Muscle of arm (tissue), 14 donors: Measurements from ENCODE around the gene MTNR1A. TPM values are rescaled to one million over a fixed set of nuclear protein-coding genes. Genes with fewer than 3 reads are reported as not detected.
A peak's percentile ranks its signal among the peaks of the same experiment; 100 is the strongest.

Experiments used
- DNase-seq: peaks from one replicate; pipeline ENCODE4 v3.0.0-alpha.2; 2013
- long read RNA-seq, 11 donors: transcript quantifications; one replicate each; lab custom pipeline, GENCODE V29; 2026
- polyA plus RNA-seq, 12 donors: library from polyadenylated mRNA; unstranded; fragments of 120-200 nt; gene quantifications; one replicate each; pipeline ENCODE4 v1.2.1, GENCODE V29; 2013; ENCODE audit not compliant: insufficient read length in 12 of 12

Gene MTNR1A
- not detected for polyA plus RNA-seq
- long read RNA-seq, donor 1: 0 reads
- long read RNA-seq, donor 2: 0 reads
- long read RNA-seq, donor 3: 0 reads
- long read RNA-seq, donor 4: 0 reads
- long read RNA-seq, donor 5: 0 reads
- long read RNA-seq, donor 6: 0 reads
- long read RNA-seq, donor 7: 0 reads
- long read RNA-seq, donor 8: 0 reads
- long read RNA-seq, donor 9: 0 reads
- long read RNA-seq, donor 10: 0 reads
- long read RNA-seq, donor 11: 0 reads

DNA sequence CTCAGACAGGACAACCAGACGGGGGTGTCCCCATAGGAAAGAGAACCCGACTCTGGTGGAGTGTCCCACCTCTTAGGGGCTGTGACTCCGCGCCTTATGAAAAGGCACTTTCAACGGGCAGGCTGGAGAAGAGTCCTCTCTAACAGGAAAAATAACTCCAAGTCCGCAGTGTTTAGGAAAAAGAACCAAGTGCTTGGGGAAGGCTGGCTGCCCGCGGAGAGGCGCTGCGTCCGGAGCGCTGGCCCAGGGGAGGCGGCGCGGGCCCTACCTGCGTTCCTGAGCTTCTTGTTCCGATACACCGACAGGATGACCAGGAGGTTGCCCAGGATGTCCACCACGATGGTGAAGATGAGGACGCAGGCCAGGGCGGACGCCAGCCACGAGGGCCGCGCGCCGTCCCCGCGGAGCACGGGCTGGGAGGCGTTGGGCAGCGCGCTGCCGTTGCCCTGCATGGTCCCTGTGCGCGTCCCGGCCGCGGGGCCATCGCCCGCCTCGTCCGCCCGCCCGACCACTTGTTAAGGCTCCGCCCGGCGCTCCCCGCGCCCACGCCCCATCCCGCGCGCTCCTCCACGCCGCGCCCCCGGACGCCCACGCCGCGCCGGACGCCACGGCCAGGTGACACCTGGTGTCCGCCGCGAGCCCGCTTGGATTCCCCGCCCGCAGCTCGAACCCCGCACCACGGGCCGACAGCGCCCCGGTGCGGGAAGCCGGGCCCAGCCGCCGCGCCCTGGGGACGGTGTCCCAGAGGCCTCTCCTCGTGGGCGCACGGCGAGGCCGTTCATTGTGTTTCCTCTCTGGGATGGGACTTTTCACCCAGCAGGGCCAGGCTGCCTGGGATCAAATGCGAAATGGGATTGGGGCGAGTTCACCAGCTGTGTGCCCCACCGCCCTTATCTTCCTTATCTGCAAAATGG is at the start of gene MTNR1A:
TSS of gene MTNR1A (minus strand) at position 654 of the 914 bp plus-strand sequence. CDS start at position 452, 202 bp downstream.
- DNase-seq: no peak

DNA sequence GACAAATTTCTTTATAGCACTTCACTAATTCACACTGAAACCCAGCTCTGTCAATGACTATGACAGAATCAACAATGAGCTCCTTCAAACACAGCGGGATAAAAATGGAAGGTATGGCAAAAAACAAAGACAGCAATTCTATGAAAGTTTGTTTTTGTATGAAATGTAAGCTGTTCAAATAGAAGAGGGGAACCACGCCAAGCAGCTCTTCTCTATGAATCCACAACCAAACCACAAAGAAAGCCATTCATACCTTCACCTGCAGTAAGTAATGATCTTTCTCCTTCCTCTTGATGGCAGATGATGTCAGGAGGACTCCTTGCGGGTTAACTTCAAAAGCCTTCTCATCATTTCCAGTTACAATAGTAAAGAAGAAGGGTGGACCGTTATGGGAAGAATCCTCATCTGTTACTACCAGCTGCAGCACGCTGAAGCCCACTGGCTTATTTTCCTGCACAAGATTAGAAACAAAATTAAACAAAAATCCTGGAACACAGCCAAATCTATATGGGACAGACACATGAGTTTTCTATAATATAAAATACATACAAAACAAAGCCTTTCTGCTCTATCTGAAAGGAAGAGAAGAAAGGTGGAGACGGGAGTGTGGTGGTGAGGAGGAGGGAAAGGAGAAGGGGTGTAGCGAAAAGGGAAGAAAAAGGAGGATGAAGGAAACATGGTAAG is 48.9 kb upstream of the MTNR1A start:
- no peak for DNase-seq

- no peak for DNase-seq
Observed at GRCh38 chr4:186602978-186603377, 47.6 kb upstream of the MTNR1A start.

DNA sequence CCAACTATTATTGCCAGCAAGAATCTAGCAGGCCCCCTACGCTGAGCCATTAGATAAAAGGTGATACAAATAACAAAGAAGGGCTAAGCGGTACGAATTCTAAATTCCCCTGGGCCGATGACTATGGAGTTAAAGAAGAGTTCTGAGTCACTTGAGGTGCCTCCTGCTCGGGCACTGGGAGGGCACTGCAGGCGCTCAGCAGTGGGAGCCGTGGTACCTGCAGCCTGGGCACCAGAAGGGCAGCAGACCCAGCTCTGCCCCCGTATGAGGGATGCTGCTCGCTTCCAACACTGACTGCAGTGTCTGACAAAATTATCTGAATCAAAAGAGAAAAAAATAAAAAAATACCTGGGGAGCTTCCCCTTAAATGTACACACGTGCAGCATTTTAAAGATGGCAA is 44.1 kb upstream of the MTNR1A start:
- DNase-seq: no peak

- DNase-seq: no peak
Observed at GRCh38 chr4:186598686-186599085, 43.3 kb upstream of the MTNR1A start.

GRCh38 chr4:186596850-186597390 is 41.6 kb upstream of the MTNR1A start:
- DNase-seq: no peak

DNA sequence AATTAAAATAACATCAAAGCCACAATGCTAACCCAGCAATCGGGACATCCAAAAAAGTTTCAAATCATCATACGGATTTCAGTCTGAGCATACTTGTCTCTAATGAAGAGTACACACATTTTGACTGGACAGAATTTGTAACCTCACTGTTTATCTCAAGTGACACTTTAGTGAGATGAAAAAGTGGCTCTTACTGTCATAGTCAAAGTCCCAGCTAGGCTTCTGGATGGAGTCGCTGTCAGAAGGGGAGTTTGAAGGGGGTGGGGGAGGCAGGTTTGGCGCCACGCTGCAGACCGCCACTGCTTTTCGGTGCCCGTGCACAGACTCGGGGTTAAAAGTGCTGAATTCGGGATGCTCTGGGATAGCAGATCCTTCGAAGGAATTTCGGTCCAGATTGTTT is 41.0 kb upstream of the MTNR1A start:
- DNase-seq: no peak

GRCh38 chr4:186593587-186593973 is 38.2 kb upstream of the MTNR1A start:
- DNase-seq: no peak

DNA sequence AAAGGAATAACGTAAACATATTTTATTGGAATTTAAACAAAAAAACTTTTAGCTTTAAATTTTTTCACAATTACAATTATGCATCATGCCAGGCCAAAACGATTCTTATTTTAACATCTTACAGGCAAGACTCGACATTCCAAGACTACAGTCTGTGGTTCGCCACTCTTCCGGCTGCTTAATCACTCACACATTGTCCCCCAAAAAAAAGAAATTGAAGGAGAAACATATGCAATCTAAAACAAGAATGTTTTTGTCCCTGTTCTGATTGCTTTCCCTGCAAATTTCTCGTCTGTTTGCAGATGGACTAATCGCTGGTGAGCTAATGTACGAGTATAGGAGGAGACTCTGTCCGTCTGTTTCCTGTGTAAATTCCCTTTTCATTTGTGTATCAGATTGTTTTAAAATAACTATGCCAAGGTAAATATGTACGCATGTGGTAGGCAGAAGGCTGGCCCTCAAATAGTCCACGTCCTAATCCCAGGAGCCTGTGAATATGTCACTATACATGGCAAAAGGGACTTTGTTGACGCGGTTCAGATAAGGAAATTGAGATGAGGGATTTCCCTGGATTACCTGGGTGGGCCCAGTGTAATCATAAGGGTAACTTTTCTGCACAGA is 37.7 kb upstream of the MTNR1A start:
- DNase-seq: no peak

- no peak for DNase-seq
Observed at GRCh38 chr4:186592445-186592844, 37.1 kb upstream of the MTNR1A start.

DNA sequence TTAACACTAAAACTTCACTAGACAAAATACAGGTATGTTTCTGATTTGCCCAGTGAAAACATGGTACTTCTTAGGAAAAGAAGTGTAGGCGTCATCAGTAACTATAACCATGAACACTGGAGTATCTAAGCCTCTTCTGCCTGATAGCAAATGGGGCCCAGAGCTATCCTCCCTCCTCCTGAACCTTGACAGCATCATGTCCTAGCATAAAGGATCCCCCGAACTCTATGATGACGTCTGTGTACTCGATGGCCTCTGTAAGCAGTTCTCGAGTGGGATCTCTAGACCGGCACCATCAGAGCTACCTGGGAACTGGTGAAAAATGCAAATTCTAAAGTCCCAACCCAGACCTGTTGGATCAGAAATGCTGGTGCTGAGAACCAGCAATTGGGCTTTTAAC is 36.3 kb upstream of the MTNR1A start:
- DNase-seq: no peak

DNA sequence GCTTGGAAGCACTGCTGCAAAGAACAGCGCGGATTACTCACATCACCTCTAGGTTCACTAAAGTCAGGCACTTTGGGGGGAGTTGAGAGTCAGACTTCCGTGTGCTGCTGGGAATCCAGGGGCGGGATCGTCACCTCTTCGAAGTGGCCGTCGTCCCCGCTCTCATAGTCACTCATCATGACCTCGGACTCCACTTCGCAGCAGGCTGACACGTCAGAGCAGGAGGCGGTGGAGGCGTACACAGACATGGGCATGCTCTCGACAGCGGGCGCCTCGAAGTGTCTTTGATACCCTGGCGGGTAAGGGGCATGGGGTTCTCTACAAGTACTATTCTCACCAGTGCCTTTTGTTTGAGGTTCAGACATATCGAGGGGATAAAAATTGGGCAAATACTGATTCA is 33.1 kb upstream of the MTNR1A start:
- no peak for DNase-seq

DNA sequence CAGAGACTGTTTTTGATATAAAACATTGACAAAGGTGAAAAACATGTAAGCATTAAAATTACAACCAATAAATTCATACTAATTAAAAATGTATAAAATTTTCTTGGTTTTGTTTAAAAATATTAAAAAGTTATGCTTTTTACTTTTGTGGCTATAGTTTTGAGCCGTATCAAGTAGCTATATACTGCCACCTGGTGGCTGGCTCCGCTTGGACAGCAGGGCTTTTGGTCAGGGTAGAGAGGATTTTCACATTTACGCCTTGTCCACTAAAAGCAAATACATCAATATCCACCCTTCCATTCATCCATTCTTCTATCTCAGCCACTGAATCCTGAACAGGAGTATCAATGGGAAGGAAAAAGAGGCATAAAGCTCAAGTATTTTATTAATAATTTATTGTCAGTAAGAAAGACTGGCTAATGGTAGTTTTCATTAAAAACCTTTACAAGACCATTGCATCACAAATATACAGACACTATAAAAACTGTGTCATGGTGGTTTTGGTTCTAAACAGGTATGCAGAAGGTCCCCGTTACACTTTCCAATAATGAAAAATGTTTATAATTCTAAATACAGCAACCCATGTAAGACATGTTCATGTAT is 32.1 kb upstream of the MTNR1A start:
- peak; percentile 77 for DNase-seq

- DNase-seq: no peak
Observed at GRCh38 chr4:186586205-186586604, 30.8 kb upstream of the MTNR1A start.

DNA sequence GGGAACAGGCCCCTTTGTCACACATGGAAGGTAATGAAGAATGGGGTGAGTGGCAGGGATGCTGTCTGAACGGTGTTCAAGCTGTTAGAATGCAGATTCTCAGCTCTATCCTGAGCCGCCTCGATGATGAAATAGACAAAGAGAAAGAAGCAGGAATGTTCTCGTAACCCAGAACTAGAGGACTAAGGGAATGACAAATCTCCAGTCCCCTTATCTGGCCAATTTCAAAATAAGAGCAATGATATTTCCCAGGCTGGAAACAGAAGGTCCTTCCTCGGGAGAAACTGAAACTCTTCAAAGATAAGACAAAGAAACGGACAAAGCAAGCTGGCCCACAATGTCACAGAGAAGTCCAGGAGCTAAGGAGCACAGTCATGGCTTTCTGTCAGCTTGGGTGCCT is 29.5 kb upstream of the MTNR1A start:
- DNase-seq: no peak

DNA sequence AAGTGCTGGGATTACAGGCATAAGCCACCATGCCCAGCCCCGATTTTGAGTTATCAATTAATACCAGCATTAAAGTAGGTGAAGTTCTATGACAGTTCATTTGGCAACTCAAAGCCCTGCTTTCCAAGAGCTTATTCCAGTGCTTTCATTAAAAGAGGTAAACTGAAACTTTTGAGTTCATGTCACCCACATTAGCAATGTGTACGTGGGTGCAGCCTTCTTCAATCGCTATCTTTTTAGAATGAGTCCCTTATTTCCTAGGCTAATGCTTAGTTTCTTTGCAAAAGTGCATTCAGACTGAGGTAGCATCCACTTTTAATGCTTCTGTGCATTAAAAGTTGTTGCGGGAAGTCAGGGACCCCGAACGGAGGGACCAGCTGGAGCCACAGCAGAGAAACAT is 26.1 kb upstream of the MTNR1A start:
- no peak for DNase-seq

GRCh38 chr4:186580669-186581068 is 25.3 kb upstream of the MTNR1A start:
- DNase-seq: no peak

- DNase-seq: peak; percentile 20
Observed at GRCh38 chr4:186570193-186570996, 15.0 kb upstream of the MTNR1A start.

DNA sequence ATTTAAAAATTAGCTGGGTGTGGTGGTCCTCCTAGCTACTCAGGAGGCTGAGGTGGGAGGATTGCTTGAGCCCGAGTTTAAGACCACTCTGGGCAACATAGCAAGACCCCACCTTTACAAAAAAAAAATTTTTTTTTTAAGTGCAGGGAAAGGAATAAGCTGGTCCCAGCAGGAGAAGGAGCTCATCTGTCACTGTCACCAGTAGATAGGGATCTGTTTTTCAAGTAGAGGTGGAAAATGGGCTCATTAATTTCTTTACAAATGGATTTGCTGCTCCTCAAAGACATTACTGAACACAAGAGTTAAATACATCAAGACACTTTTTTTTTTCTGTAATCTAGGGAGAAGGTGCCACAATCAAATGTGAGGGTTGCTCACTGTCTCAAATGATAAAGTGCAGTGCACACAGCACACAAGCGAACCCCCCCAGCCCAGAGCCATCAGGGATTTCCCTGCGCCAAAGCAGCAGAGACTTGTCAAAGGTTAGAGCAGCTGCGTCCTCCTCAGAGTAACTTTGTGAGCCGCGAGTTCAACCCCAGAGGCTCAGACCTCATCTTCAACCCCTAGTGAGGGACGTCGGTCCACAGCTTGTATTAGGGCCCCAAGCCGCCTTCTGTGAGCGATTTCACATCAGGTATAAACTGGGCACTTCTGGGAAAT is 14.3 kb upstream of the MTNR1A start:
- no peak for DNase-seq

DNA sequence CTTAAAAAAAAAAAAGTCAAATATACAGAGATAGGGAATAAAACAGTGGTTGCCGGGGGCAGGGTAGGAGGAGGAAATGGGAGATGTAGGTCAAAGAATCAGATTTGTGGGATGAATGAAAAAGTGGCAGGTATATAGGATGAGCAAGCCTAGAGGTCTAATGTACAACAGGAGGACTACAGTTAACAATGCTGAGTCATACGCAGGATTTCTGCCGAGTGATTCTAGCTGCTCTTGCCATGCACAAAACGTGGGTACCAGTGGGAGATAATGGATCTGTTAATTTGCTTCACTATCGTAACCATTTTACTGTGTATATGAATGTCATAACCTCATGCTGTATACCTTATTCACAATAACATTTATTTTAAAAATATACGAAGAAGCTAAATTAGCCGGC is 10.7 kb upstream of the MTNR1A start:
- no peak for DNase-seq
